DOHH2 (cell line): ENCODE data around the gene KCNMA1.

ENCODE experiments used
- H3F3A ChIP-seq: fragments of 200-600 bp; sonication (generic), shearing (Covaris generic); 2 replicates; pipeline ENCODE4 v1.6.0; 2016; ENCODE audit warnings: antibody characterized with exemption, mild to moderate bottlenecking; ENCODE audit not compliant: control insufficient read depth, insufficient read depth
- H3K27ac ChIP-seq: fragments of 200-600 bp; sonication (generic); 2 replicates; pipeline ENCODE4 v1.5.1; 2014; ENCODE audit warnings: low read depth, mild to moderate bottlenecking, low read length, moderate library complexity
- H3K27me3 ChIP-seq: fragments of 200-600 bp; sonication (generic); 2 replicates; pipeline ENCODE4 v1.6.1; 2014; ENCODE audit warnings: mild to moderate bottlenecking, low read length, mixed read lengths; ENCODE audit not compliant: control insufficient read depth
- H3K36me3 ChIP-seq: fragments of 200-600 bp; sonication (generic); 2 replicates; pipeline ENCODE4 v1.6.1; 2014; ENCODE audit warnings: mild to moderate bottlenecking, low read length, moderate library complexity, mixed read lengths; ENCODE audit not compliant: control insufficient read depth
- H3K4me1 ChIP-seq: fragments of 200-600 bp; sonication (generic); 2 replicates; pipeline ENCODE4 v1.6.1; 2014; ENCODE audit warnings: mild to moderate bottlenecking, low read length, mixed read lengths; ENCODE audit not compliant: control insufficient read depth
- H3K4me2 ChIP-seq: fragments of 200-600 bp; sonication (generic); 2 replicates; pipeline ENCODE4 v1.6.0; 2014; ENCODE audit warnings: mild to moderate bottlenecking, low read length, moderate library complexity
- H3K4me3 ChIP-seq: fragments of 200-600 bp; sonication (generic); 2 replicates; pipeline ENCODE4 v1.5.1; 2014; ENCODE audit warnings: mild to moderate bottlenecking, low read length, mixed read lengths
- H3K79me2 ChIP-seq: fragments of 200-600 bp; sonication (generic); 2 replicates; pipeline ENCODE4 v1.6.1; 2014; ENCODE audit warnings: mild to moderate bottlenecking, low read length, mixed read lengths; ENCODE audit not compliant: control insufficient read depth
- H3K9me2 ChIP-seq: fragments of 200-600 bp; sonication (generic); replicated peaks from 2 replicates; pipeline ENCODE4 v1.6.1; 2014; ENCODE audit warnings: mild to moderate bottlenecking, low read length, mixed read lengths; ENCODE audit not compliant: control insufficient read depth
- H3K9me3 ChIP-seq: fragments of 200-600 bp; sonication (generic); 2 replicates; pipeline ENCODE4 v1.6.1; 2014; ENCODE audit warnings: antibody characterized with exemption, low read length, mixed read lengths; ENCODE audit not compliant: control insufficient read depth, insufficient read depth
- H4K20me1 ChIP-seq: fragments of 200-600 bp; sonication (generic); 2 replicates; pipeline ENCODE4 v1.6.0; 2014; ENCODE audit warnings: low read depth, mild to moderate bottlenecking, antibody characterized with exemption, low read length, moderate library complexity; ENCODE audit not compliant: control insufficient read depth, insufficient read depth
- EZH2phosphoT487 ChIP-seq: fragments of 200-600 bp; sonication (generic); IDR thresholded peaks from 2 replicates; pipeline ENCODE4 v1.6.1; 2017; ENCODE audit warnings: borderline replicate concordance, mild to moderate bottlenecking, antibody characterized with exemption, low read length, moderate library complexity, mixed read lengths
- TF ChIP-seq, protein P1 (sequence below): fragments of 200-600 bp; sonication (generic); IDR thresholded peaks from one replicate; pipeline ENCODE4 v1.5.1; 2014; ENCODE audit warnings: antibody characterized with exemption, mild to moderate bottlenecking, low read depth, low read length; ENCODE audit not compliant: poor library complexity, severe bottlenecking

KCNMA1 gene

DNA sequence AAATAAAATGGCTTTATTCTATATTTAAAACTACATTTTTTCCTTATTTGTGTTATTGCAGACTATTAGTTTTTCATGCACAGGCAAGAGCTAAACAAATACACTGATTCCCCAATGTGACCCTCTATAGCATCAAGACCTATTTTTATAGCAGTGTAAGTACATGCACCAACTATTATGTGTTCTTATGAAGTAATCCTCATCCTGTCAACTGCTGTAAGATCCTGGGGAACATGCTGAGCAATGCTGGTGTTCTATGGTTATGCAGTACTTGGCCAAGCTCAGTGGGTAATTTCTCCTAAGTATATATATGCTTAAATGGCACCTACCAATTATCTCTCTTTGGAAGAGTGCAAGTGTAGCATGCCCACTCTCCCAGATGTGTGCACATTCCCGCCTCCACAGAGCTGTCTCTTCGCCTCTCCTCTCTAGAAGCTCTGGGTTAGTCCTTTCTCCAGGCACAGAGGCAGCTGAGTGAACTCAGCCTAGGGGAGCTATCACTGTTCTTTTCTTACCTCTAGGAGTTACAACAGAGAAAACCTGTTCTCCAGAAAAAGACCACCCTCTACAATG lies 428.8 kb downstream of the KCNMA1 start:
- no peak for TF ChIP-seq EZH2phosphoT487
- TF ChIP-seq, protein P1, sequence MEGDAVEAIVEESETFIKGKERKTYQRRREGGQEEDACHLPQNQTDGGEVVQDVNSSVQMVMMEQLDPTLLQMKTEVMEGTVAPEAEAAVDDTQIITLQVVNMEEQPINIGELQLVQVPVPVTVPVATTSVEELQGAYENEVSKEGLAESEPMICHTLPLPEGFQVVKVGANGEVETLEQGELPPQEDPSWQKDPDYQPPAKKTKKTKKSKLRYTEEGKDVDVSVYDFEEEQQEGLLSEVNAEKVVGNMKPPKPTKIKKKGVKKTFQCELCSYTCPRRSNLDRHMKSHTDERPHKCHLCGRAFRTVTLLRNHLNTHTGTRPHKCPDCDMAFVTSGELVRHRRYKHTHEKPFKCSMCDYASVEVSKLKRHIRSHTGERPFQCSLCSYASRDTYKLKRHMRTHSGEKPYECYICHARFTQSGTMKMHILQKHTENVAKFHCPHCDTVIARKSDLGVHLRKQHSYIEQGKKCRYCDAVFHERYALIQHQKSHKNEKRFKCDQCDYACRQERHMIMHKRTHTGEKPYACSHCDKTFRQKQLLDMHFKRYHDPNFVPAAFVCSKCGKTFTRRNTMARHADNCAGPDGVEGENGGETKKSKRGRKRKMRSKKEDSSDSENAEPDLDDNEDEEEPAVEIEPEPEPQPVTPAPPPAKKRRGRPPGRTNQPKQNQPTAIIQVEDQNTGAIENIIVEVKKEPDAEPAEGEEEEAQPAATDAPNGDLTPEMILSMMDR, result no peak
- Histone ChIP-seq H3K4me3 (no peak overlapping the region), H3K27ac (no peak overlapping the region), H3K4me1 (no peaks in the 10 kb centered on the region), H3K27me3 (no peaks in the 10 kb centered on the region), H3K9me3 (no peaks in the 10 kb centered on the region), H3K4me2 (no peak overlapping the region), H3K9me2 (no peaks in the 10 kb centered on the region), H4K20me1 (no peaks in the 10 kb centered on the region), H3F3A (no peaks in the 10 kb centered on the region), H3K36me3 (no peaks in the 10 kb centered on the region), H3K79me2 (no peaks in the 10 kb centered on the region)

DNA sequence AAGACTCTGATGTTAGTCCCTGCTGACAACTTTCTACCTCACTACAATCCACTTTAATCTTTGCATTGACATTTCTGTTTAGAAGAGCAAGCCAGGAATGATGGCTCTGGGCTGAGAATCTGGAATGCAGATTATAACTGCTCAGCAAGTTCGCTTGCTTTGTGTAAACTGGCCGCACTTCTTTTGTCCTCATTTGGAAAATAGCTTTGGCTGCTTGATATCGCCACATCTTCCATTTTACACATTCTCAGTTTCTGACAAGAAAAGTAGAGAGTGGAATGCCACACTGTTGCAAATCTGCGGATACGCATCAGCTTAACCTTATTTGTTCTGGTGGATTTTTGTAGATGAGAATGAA lies 429.8 kb downstream of the KCNMA1 start:
- H3K4me3 ChIP-seq, result no peak overlapping the region
- no peak overlapping the region for H3K4me2 ChIP-seq
- H3F3A ChIP-seq, result no peaks in the 10 kb centered on the region
- no peaks in the 10 kb centered on the region for H3K36me3 ChIP-seq
- no peak overlapping the region for H3K27ac ChIP-seq
- no peaks in the 10 kb centered on the region for H3K27me3 ChIP-seq
- no peaks in the 10 kb centered on the region for H4K20me1 ChIP-seq
- no peak for TF ChIP-seq EZH2phosphoT487
- TF ChIP-seq, protein P1, result no peak
- no peaks in the 10 kb centered on the region for H3K4me1 ChIP-seq
- no peaks in the 10 kb centered on the region for H3K9me3 ChIP-seq
- H3K9me2 ChIP-seq, result no peaks in the 10 kb centered on the region
- no peaks in the 10 kb centered on the region for H3K79me2 ChIP-seq

GRCh38 chr10:77207182-77207827 lies 430.3 kb downstream of the KCNMA1 start:
- TF ChIP-seq, protein P1, result no peak
- no peak for TF ChIP-seq EZH2phosphoT487
- no peak overlapping the region for H3K4me3 ChIP-seq
- no peaks in the 10 kb centered on the region for H4K20me1 ChIP-seq
- H3K9me2 ChIP-seq, result no peaks in the 10 kb centered on the region
- no peak overlapping the region for H3K27ac ChIP-seq
- no peaks in the 10 kb centered on the region for H3K27me3 ChIP-seq
- no peaks in the 10 kb centered on the region for H3K9me3 ChIP-seq
- no peak overlapping the region for H3K4me2 ChIP-seq
- H3K36me3 ChIP-seq, result no peaks in the 10 kb centered on the region
- H3K79me2 ChIP-seq, result no peaks in the 10 kb centered on the region
- no peaks in the 10 kb centered on the region for H3K4me1 ChIP-seq
- no peaks in the 10 kb centered on the region for H3F3A ChIP-seq
